Activated T-cell treated with anti-CD3 and anti-CD28 coated beads for 24 hours (primary cell): ENCODE data around the gene HTD2.

ENCODE experiments used
- DNase-seq: peaks from one replicate; pipeline ENCODE4 v3.0.0-alpha.2; 2020; ENCODE audit warnings: low read depth

Gene HTD2

GRCh38 chr3:58358808-58359207 lies 52.5 kb downstream of the HTD2 start:
- DNase-seq: no peak

- no peak for DNase-seq
Observed at GRCh38 chr3:58359621-58360020, 53.3 kb downstream of the HTD2 start.

- no peak for DNase-seq
Observed at GRCh38 chr3:58361866-58362265, 55.5 kb downstream of the HTD2 start.

- no peak for DNase-seq
Observed at GRCh38 chr3:58366699-58367098, 60.4 kb downstream of the HTD2 start.

- DNase-seq: no peak
Observed at GRCh38 chr3:58369038-58369437, 62.7 kb downstream of the HTD2 start.
